ENCODE results near the gene PIK3R6.

PIK3R6 gene

GRCh38 chr17:8776881-8777280 is 90.6 kb downstream of the PIK3R6 start:
- Histone ChIP-seq H3K27ac (ENCODE audit: insufficient read depth in 1 of 2, low read depth in 1 of 2, low read length in 2 of 2, poor library complexity in 1 of 2, severe bottlenecking in 2 of 2) (peak overlapping the region; percentile 7 to 19), H3K4me1 (ENCODE audit: control extremely low read depth in 1 of 4, control insufficient read depth in 4 of 4, insufficient read depth in 4 of 4, low read length in 3 of 4) (peaks cover 6 to 29% (median 21%) of the 10 kb centered on the region in 4 experiments), H3K36me3 (ENCODE audit: control insufficient read depth in 4 of 4, insufficient read depth in 4 of 4, low read length in 3 of 4) (no peaks in the 10 kb centered on the region), H3K9me3 (ENCODE audit: control extremely low read depth in 1 of 5, control insufficient read depth in 4 of 5, insufficient read depth in 2 of 5, low read depth in 1 of 5, low read length in 4 of 5) (no peaks in the 10 kb centered on the region), H3K27me3 (replicated peaks in 2 of 5; ENCODE audit: control insufficient read depth in 4 of 5, insufficient read depth in 5 of 5, low read length in 4 of 5) (no peaks in the 10 kb centered on the region), H3K4me3 (ENCODE audit: control insufficient read depth in 1 of 7, extremely low read depth in 1 of 7, insufficient read depth in 4 of 7, low read depth in 2 of 7, low read length in 6 of 7) (peak overlapping the region in 1 of 7 experiments; percentile 18)
- peak in 2 of 3 donors; percentile 44 to 62 for DNase-seq
- POLR2A ChIA-PET = interaction anchor here (0.7 kb wide), 1 partner anchor 13 kb away, joined by 3 read pairs; no protein-coding TSS in a partner anchor
- WGBS (ENCODE audit: insufficient coverage) = no CpG with 5 or more reads among the region's 1 CpG
- CTCF ChIA-PET = interaction anchor here (1.0 to 2.2 kb wide), 4 partner anchors 9 to 118 kb away, joined by 3 to 16 read pairs (median 3); no protein-coding TSS in a partner anchor

- no peaks in the 10 kb centered on the region for H3K36me3 ChIP-seq (ENCODE audit: control insufficient read depth in 4 of 4, insufficient read depth in 4 of 4, low read length in 3 of 4)
- no peak for DNase-seq
- H3K4me1 ChIP-seq (ENCODE audit: control extremely low read depth in 1 of 4, control insufficient read depth in 4 of 4, insufficient read depth in 4 of 4, low read length in 3 of 4) = peaks cover 6 to 29% (median 21%) of the 10 kb centered on the region in 4 experiments
- POLR2A ChIA-PET = interaction anchor here (0.7 kb wide), 1 partner anchor 12 kb away, joined by 3 read pairs; no protein-coding TSS in a partner anchor
- no peak overlapping the region for H3K27ac ChIP-seq (ENCODE audit: insufficient read depth in 1 of 2, low read depth in 1 of 2, low read length in 2 of 2, poor library complexity in 1 of 2, severe bottlenecking in 2 of 2)
- CTCF ChIA-PET = interaction anchor here (0.8 to 2.2 kb wide), 8 partner anchors 9 to 222 kb away, joined by 3 to 16 read pairs (median 3); no protein-coding TSS in a partner anchor
- H3K4me3 ChIP-seq (ENCODE audit: control insufficient read depth in 1 of 7, extremely low read depth in 1 of 7, insufficient read depth in 4 of 7, low read depth in 2 of 7, low read length in 6 of 7) = peak overlapping the region in 2 of 7 experiments; percentile 3 to 18
- H3K9me3 ChIP-seq (ENCODE audit: control extremely low read depth in 1 of 5, control insufficient read depth in 4 of 5, insufficient read depth in 2 of 5, low read depth in 1 of 5, low read length in 4 of 5) = no peaks in the 10 kb centered on the region
- no peaks in the 10 kb centered on the region for H3K27me3 ChIP-seq (replicated peaks in 2 of 5; ENCODE audit: control insufficient read depth in 4 of 5, insufficient read depth in 5 of 5, low read length in 4 of 5)
Measured at GRCh38 chr17:8776248-8776647, 91.2 kb downstream of the PIK3R6 start.

GRCh38 chr17:8766731-8767130 is 100.7 kb downstream of the PIK3R6 start:
- no peak overlapping the region for H3K27ac ChIP-seq (ENCODE audit: insufficient read depth in 1 of 2, low read depth in 1 of 2, low read length in 2 of 2, poor library complexity in 1 of 2, severe bottlenecking in 2 of 2)
- POLR2A ChIA-PET = no interaction called here

GRCh38 chr17:8762012-8762411 is 105.5 kb downstream of the PIK3R6 start:
- Histone ChIP-seq H3K36me3 (ENCODE audit: control insufficient read depth in 4 of 4, insufficient read depth in 4 of 4, low read length in 3 of 4) (no peaks in the 10 kb centered on the region), H3K9me3 (ENCODE audit: control extremely low read depth in 1 of 5, control insufficient read depth in 4 of 5, insufficient read depth in 2 of 5, low read depth in 1 of 5, low read length in 4 of 5) (no peaks in the 10 kb centered on the region), H3K4me3 (ENCODE audit: control insufficient read depth in 1 of 7, extremely low read depth in 1 of 7, insufficient read depth in 4 of 7, low read depth in 2 of 7, low read length in 6 of 7) (no peak overlapping the region), H3K4me1 (ENCODE audit: control extremely low read depth in 1 of 4, control insufficient read depth in 4 of 4, insufficient read depth in 4 of 4, low read length in 3 of 4) (no peaks in the 10 kb centered on the region), H3K27ac (ENCODE audit: insufficient read depth in 1 of 2, low read depth in 1 of 2, low read length in 2 of 2, poor library complexity in 1 of 2, severe bottlenecking in 2 of 2) (no peak overlapping the region), H3K27me3 (replicated peaks in 2 of 5; ENCODE audit: control insufficient read depth in 4 of 5, insufficient read depth in 5 of 5, low read length in 4 of 5) (peaks cover 0 to 2% (median 0%) of the 10 kb centered on the region in 5 experiments)
- ChIA-PET CTCF (interaction anchor here (1.1 to 1.6 kb wide), 2 partner anchors 23 to 222 kb away, joined by 3 to 5 read pairs; no protein-coding TSS in a partner anchor), POLR2A (no interaction called here)
- DNase-seq = no peak
- 88% methylated on average over 5 of the region's 8 CpGs for WGBS (ENCODE audit: insufficient coverage)

More at GRCh38 chr17:8766731-8767130, 100.7 kb downstream of the PIK3R6 start:
- Histone ChIP-seq H3K36me3 (ENCODE audit: control insufficient read depth in 4 of 4, insufficient read depth in 4 of 4, low read length in 3 of 4) (no peaks in the 10 kb centered on the region), H3K27me3 (replicated peaks in 2 of 5; ENCODE audit: control insufficient read depth in 4 of 5, insufficient read depth in 5 of 5, low read length in 4 of 5) (no peaks in the 10 kb centered on the region), H3K9me3 (ENCODE audit: control extremely low read depth in 1 of 5, control insufficient read depth in 4 of 5, insufficient read depth in 2 of 5, low read depth in 1 of 5, low read length in 4 of 5) (no peaks in the 10 kb centered on the region), H3K4me3 (ENCODE audit: control insufficient read depth in 1 of 7, extremely low read depth in 1 of 7, insufficient read depth in 4 of 7, low read depth in 2 of 7, low read length in 6 of 7) (no peak overlapping the region), H3K4me1 (ENCODE audit: control extremely low read depth in 1 of 4, control insufficient read depth in 4 of 4, insufficient read depth in 4 of 4, low read length in 3 of 4) (no peaks in the 10 kb centered on the region)
- CTCF ChIA-PET = interaction anchor here (0.7 to 1.3 kb wide), 3 partner anchors 9 to 14 kb away, joined by 3 to 4 read pairs (median 3); no protein-coding TSS in a partner anchor
- 78% methylated on average over 1 of the region's 2 CpGs for WGBS (ENCODE audit: insufficient coverage)
- no peak for DNase-seq

- Histone ChIP-seq H3K27ac (ENCODE audit: insufficient read depth in 1 of 2, low read depth in 1 of 2, low read length in 2 of 2, poor library complexity in 1 of 2, severe bottlenecking in 2 of 2) (no peak within 1 kb of the TSS), H3K9me3 (ENCODE audit: control extremely low read depth in 1 of 5, control insufficient read depth in 4 of 5, insufficient read depth in 2 of 5, low read depth in 1 of 5, low read length in 4 of 5) (no peaks in the 10 kb centered on the region), H3K36me3 (ENCODE audit: control insufficient read depth in 4 of 4, insufficient read depth in 4 of 4, low read length in 3 of 4) (no peaks in the 10 kb centered on the region), H3K4me1 (ENCODE audit: control extremely low read depth in 1 of 4, control insufficient read depth in 4 of 4, insufficient read depth in 4 of 4, low read length in 3 of 4) (no peaks in the 10 kb centered on the region), H3K27me3 (replicated peaks in 2 of 5; ENCODE audit: control insufficient read depth in 4 of 5, insufficient read depth in 5 of 5, low read length in 4 of 5) (peaks cover 0 to 2% (median 0%) of the 10 kb centered on the region in 5 experiments), H3K4me3 (ENCODE audit: control insufficient read depth in 1 of 7, extremely low read depth in 1 of 7, insufficient read depth in 4 of 7, low read depth in 2 of 7, low read length in 6 of 7) (no peak within 1 kb of the TSS)
- WGBS (ENCODE audit: insufficient coverage) = over 99% methylated on average over 15 of the region's 15 CpGs
- DNase-seq = no peak
- ChIA-PET CTCF (interaction anchor here (7.9 kb wide), 1 partner anchor 26 kb away, joined by 77 read pairs; no protein-coding TSS in a partner anchor), POLR2A (no interaction called here)
Measured at GRCh38 chr17:8758137-8758596, 109.3 kb downstream of the PIK3R6 start, which contains the start of gene SPDYE4. Gene SPDYE4, minus strand, starts transcription at chr17:8758546. Its CDS starts 164 bp downstream, at chr17:8758382.

- Histone ChIP-seq H3K4me3 (ENCODE audit: control insufficient read depth in 1 of 7, extremely low read depth in 1 of 7, insufficient read depth in 4 of 7, low read depth in 2 of 7, low read length in 6 of 7) (no peak overlapping the region), H3K27ac (ENCODE audit: insufficient read depth in 1 of 2, low read depth in 1 of 2, low read length in 2 of 2, poor library complexity in 1 of 2, severe bottlenecking in 2 of 2) (no peak overlapping the region), H3K27me3 (replicated peaks in 2 of 5; ENCODE audit: control insufficient read depth in 4 of 5, insufficient read depth in 5 of 5, low read length in 4 of 5) (peaks cover 0 to 2% (median 0%) of the 10 kb centered on the region in 5 experiments), H3K9me3 (ENCODE audit: control extremely low read depth in 1 of 5, control insufficient read depth in 4 of 5, insufficient read depth in 2 of 5, low read depth in 1 of 5, low read length in 4 of 5) (no peaks in the 10 kb centered on the region), H3K36me3 (ENCODE audit: control insufficient read depth in 4 of 4, insufficient read depth in 4 of 4, low read length in 3 of 4) (no peaks in the 10 kb centered on the region), H3K4me1 (ENCODE audit: control extremely low read depth in 1 of 4, control insufficient read depth in 4 of 4, insufficient read depth in 4 of 4, low read length in 3 of 4) (no peaks in the 10 kb centered on the region)
- 98% methylated on average over 11 of the region's 13 CpGs for WGBS (ENCODE audit: insufficient coverage)
- DNase-seq = no peak
- ChIA-PET CTCF (interaction anchor here (0.8 to 7.9 kb wide), 4 partner anchors 9 to 141 kb away, joined by 3 to 77 read pairs (median 4); no protein-coding TSS in a partner anchor), POLR2A (interaction anchor here (0.6 kb wide), 1 partner anchor 86 kb away, joined by 3 read pairs; no protein-coding TSS in a partner anchor)
Measured at GRCh38 chr17:8757189-8757588, 110.3 kb downstream of the PIK3R6 start.

GRCh38 chr17:8755590-8756255 is 111.8 kb downstream of the PIK3R6 start:
- H3K4me1 ChIP-seq (ENCODE audit: control extremely low read depth in 1 of 4, control insufficient read depth in 4 of 4, insufficient read depth in 4 of 4, low read length in 3 of 4) = no peaks in the 10 kb centered on the region
- POLR2A ChIA-PET = no interaction called here
- no peaks in the 10 kb centered on the region for H3K36me3 ChIP-seq (ENCODE audit: control insufficient read depth in 4 of 4, insufficient read depth in 4 of 4, low read length in 3 of 4)
- DNase-seq = no peak
- peaks cover 0 to 3% (median 0%) of the 10 kb centered on the region in 5 experiments for H3K27me3 ChIP-seq (replicated peaks in 2 of 5; ENCODE audit: control insufficient read depth in 4 of 5, insufficient read depth in 5 of 5, low read length in 4 of 5)
- H3K9me3 ChIP-seq (ENCODE audit: control extremely low read depth in 1 of 5, control insufficient read depth in 4 of 5, insufficient read depth in 2 of 5, low read depth in 1 of 5, low read length in 4 of 5) = no peaks in the 10 kb centered on the region
- CTCF ChIA-PET = interaction anchor here (0.8 to 7.9 kb wide), 6 partner anchors 9 to 242 kb away, joined by 3 to 77 read pairs (median 4); no protein-coding TSS in a partner anchor
- 94% methylated on average over 11 of the region's 12 CpGs for WGBS (ENCODE audit: insufficient coverage)
- no peak overlapping the region for H3K27ac ChIP-seq (ENCODE audit: insufficient read depth in 1 of 2, low read depth in 1 of 2, low read length in 2 of 2, poor library complexity in 1 of 2, severe bottlenecking in 2 of 2)
- H3K4me3 ChIP-seq (ENCODE audit: control insufficient read depth in 1 of 7, extremely low read depth in 1 of 7, insufficient read depth in 4 of 7, low read depth in 2 of 7, low read length in 6 of 7) = no peak overlapping the region
